Esophagus squamous epithelium (tissue), 4 donors: ENCODE measurements around the gene GCNT2.

Source experiments
- POLR2A ChIP-seq, 4 donors: fragments of 450-650 bp; IDR thresholded peaks; one replicate each; pipeline ENCODE4 v1.6.1; 2017; ENCODE audit warnings: antibody characterized with exemption in 4 of 4, mild to moderate bottlenecking in 4 of 4, moderate library complexity in 3 of 4
- TF ChIP-seq, protein P1 (sequence below), 6 experiments: fragments of 450-650 bp in 4 of 6; fragments of 200-600 bp in 2 of 6; sonication (generic) in 2 of 6; IDR thresholded peaks; one replicate each; pipeline ENCODE4 v1.5.1; 2016 to 2019; ENCODE audit warnings: antibody characterized with exemption in 6 of 6, mild to moderate bottlenecking in 4 of 6, moderate library complexity in 4 of 6

- TF ChIP-seq, protein P1, sequence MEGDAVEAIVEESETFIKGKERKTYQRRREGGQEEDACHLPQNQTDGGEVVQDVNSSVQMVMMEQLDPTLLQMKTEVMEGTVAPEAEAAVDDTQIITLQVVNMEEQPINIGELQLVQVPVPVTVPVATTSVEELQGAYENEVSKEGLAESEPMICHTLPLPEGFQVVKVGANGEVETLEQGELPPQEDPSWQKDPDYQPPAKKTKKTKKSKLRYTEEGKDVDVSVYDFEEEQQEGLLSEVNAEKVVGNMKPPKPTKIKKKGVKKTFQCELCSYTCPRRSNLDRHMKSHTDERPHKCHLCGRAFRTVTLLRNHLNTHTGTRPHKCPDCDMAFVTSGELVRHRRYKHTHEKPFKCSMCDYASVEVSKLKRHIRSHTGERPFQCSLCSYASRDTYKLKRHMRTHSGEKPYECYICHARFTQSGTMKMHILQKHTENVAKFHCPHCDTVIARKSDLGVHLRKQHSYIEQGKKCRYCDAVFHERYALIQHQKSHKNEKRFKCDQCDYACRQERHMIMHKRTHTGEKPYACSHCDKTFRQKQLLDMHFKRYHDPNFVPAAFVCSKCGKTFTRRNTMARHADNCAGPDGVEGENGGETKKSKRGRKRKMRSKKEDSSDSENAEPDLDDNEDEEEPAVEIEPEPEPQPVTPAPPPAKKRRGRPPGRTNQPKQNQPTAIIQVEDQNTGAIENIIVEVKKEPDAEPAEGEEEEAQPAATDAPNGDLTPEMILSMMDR (IDR thresholded peaks at IDR 0.05): no peak
- no peak for TF ChIP-seq POLR2A (IDR thresholded peaks at IDR 0.05)
These were observed 123.1 kb downstream of the GCNT2 start for GRCh38 chr6:10644225-10644624.
